Panc1 (cell line): Measurements from ENCODE around the gene PARP2.

Experiments used
- POLR2AphosphoS5 ChIP-seq: IDR thresholded peaks from 2 replicates; pipeline ENCODE4 v1.6.1; 2012; ENCODE audit warnings: mild to moderate bottlenecking, low read depth, low read length, moderate library complexity
- TF ChIP-seq, protein P1 (sequence below): fragments of 450-650 bp; IDR thresholded peaks from 2 replicates; pipeline ENCODE4 v1.5.1; 2017; ENCODE audit warnings: mild to moderate bottlenecking

DNA sequence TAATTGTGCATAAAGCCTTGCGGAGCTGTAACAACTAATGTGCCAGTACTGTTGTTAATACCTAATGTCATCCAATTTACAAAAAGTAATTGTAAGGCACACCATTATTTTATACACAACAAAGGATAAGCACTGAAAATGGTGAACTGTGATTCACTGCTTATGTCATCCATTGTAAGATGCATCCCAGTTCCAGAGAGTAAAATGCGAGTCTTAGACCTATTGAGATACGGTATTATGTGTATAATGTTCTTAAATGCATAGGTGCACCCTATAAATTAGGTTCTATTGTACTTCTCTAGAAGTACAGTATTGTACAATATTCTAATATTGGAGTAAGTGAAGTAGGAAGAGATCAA, 406 bp downstream of the PARP2 start:
- TF ChIP-seq, protein P1, sequence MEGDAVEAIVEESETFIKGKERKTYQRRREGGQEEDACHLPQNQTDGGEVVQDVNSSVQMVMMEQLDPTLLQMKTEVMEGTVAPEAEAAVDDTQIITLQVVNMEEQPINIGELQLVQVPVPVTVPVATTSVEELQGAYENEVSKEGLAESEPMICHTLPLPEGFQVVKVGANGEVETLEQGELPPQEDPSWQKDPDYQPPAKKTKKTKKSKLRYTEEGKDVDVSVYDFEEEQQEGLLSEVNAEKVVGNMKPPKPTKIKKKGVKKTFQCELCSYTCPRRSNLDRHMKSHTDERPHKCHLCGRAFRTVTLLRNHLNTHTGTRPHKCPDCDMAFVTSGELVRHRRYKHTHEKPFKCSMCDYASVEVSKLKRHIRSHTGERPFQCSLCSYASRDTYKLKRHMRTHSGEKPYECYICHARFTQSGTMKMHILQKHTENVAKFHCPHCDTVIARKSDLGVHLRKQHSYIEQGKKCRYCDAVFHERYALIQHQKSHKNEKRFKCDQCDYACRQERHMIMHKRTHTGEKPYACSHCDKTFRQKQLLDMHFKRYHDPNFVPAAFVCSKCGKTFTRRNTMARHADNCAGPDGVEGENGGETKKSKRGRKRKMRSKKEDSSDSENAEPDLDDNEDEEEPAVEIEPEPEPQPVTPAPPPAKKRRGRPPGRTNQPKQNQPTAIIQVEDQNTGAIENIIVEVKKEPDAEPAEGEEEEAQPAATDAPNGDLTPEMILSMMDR = no peak
- TF ChIP-seq POLR2AphosphoS5 = no peak
